Posterior cingulate gyrus (tissue), 11 donors: ENCODE results near the gene MMP19.
"Not testable (repeated sequence)": the region's sequence is repeated elsewhere in the genome, so short reads cannot be mapped to it uniquely, and the experiment has no call there.

ENCODE experiments used
- DNase-seq, 10 donors: peaks; one replicate each; pipeline versions ENCODE4 v3.0.0 to v3.0.0-alpha.2; 2020 to 2021; ENCODE audit warnings: mixed read lengths in 3 of 10
- intact Hi-C: fragments of 100-400 bp; cut with DNase I; formaldehyde crosslinking; loops from one replicate; pipeline ENCODE4 v1.15.1; 2023

Gene MMP19, protein sequence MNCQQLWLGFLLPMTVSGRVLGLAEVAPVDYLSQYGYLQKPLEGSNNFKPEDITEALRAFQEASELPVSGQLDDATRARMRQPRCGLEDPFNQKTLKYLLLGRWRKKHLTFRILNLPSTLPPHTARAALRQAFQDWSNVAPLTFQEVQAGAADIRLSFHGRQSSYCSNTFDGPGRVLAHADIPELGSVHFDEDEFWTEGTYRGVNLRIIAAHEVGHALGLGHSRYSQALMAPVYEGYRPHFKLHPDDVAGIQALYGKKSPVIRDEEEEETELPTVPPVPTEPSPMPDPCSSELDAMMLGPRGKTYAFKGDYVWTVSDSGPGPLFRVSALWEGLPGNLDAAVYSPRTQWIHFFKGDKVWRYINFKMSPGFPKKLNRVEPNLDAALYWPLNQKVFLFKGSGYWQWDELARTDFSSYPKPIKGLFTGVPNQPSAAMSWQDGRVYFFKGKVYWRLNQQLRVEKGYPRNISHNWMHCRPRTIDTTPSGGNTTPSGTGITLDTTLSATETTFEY

DNA sequence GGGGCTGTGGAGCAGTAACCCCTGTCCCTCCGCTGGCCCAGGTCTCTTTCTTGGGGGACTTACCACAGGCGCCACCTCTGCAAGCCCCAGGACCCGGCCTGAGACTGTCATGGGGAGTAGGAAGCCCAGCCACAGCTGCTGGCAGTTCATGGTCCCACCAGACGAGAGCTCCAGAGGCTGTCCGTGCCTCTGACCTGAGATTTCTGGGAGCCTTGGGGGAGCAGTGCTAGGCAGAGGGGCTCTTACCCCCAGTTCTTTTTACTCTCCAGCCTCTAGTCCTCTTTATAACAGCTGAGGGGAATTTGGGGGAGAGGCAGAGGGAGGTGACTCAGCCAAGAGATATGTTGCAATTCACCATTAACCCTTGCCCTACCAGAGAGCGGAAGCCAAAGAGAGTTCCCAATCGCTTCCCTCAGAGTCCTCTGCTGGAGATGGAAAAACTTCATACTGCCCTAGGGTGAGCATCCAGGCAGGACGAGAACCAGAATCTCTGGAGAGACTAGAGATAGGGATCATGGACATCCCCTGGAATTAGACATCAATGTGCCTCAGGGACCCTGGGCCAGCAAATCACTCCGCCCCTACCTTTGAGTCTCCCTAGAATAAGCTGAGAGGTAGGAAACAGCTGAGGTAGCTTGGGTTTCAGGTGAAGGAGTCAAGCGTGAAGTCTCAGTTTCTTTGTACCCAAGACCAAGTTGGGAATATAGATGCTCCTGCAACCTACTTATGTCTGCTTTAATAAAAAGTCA, at the start of gene MMP19:
TSS of gene MMP19 (minus strand) at position 256 of the 749 bp plus-strand sequence. CDS start at position 150, 106 bp downstream.
- intact Hi-C loops, result no loop called here
- no peak for DNase-seq

DNA sequence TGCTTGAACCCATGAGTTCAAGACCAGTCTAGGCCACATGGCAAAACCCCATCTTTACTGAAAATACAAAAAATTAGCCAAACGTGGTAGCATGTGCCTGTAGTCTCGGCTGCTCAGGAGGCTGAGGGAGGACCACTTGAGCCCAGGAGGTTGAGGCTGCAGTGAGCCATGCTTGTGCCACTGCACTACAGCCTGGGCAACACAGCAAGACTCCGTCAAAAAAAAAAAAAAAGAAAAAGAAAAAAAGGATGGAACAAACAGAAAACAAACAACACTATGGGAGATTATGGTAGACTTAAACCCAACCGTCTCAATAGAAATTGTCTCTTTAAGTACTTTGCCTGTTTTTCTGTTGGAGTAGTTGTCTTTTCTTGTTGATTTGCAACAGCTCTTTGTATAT, 48.6 kb upstream of the MMP19 start:
- intact Hi-C loops, result no loop called here
- DNase-seq, result no peak

DNA sequence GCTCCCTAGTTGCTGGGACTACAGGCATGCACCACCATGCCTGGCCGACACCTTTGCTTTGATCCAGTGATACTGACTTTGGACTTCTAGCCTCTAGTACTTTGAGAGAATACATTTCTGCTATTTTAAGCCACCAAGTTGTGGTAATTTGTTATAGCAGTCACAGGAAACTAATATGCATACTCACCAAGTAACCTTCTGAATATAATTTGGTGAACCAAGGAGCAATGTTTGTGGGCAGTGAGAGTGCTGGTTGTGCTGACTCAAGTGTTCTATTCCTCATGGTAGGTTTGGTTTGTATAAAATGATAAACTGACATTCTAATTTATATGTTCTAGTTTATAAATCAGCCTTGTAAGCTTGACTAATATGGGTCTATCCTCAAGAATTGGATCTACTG, 42.4 kb upstream of the MMP19 start:
- intact Hi-C loops, result no loop called here
- DNase-seq, result no peak

DNA sequence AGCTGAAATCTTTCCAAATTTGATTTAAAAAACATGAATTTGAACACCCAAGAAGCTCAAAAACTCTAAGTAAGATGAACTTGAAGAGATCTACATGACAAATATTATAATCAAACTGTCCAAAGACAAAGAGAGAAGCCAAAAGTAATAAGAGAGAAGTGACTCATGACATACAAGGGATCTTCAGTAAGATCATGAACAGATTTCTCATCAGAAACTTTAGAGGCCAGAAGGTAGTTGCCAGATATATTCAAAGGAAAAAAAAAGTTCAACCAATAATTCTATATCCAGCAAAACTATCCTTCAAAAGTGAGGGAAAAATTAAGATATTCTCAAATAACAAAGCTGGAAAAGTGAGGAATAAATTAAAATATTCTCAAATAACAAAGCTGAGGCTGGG, 35.1 kb upstream of the MMP19 start:
- DNase-seq, result no peak
- intact Hi-C loops, result no loop called here

DNA sequence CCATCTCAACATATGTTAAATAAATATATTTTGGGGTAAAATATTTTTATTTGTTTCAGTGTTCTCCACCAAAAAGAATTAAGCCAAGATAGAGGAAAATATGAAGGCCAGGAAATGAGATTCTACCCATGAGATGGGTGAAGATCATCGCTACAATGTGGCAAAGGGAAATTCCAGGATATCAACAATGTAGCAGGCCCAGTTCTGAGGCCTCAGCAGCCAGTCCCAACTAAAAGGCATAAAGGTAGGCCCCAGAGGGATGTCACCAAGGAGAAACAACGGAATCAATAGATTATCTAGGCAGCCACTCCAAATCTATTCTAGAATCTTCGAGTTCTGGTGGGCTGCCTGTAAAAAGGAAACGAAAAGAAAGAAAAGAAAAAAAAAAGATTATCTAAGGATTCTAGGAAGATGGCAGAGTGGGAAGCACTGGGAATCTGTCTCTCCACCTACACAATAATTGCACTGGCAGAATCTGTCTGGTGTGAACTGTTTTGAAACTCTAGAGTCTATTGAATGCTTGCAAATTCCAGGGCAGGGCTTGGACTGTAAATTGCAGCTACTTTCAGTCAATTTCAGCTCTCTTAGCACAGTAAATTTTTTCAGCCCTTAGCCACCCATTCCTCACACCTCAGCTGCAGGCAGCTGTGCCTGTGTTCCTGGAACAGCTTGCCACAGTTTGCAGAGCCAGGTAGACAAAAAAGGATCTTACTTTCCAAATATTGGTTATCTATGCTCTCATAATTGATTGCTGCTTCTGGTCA, 33.1 kb upstream of the MMP19 start:
- DNase-seq, result peak in 4 of 10 donors; percentile 8 to 87 (median 15)
- intact Hi-C loops, result no loop called here

DNA sequence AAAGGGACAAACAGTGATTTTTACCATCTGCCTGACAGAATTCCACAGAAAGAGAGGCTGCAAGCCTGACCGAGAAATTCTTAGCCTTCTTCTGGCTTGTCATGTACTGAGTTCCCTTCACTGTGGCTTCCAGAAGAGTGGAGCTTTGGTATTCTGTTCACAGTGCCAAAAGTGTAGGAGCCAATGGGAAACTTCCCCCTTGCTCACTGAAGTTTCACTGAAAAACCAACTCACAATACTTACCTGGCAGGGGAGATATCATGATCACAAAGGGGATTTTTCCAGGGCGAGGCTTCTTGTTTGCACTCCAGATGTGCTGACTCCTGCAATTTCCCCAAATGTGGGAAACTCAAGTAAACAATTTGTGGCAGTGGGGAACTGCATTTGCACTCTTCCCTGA, 31.7 kb upstream of the MMP19 start:
- intact Hi-C loops, result no loop called here
- DNase-seq, result no peak

DNA sequence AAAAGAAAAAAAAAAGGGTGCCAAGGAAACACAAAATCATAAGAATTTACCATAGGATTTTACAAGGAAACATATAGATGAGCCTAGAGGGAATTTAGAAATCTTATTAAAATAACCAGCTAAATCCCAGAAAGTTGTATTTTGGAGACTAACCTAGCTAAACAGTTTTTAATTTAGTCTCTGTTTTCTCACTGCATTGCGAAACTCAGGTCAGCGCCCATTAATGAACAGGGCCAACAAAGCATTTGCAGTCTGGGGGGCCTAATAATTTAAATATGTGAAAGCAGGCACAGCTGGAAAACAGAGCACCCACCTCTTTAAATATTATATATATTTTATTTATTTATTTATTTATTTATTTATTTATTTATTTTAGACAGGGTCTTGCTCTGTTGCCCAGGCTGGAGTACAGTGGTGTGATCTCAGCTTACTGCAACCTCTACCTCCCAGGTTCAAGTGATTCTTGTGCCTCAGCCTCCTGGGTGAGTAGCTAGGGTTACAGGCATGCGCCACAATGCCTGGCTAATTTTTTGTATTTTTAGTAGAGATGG, 23.8 kb upstream of the MMP19 start:
- DNase-seq, intact Hi-C loops: not testable (repeated sequence)

DNA sequence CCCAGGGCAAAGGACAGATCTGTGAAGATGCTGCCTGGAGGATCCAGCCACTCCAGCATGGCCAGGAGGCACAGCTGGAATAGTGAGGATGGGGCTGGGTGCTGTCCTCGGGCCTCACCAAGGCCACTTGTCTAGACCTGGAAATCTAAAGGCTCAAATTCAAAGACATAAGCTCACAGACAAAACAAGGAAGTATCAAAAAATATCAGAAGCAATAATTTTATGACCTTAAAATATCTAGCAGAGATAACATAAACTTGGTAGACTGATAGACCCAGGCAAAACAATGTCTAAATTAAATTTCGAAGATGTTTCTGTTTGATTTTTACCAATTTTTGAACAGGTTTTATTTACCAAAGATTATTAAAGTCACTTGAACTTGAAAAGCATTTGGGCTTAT, 22.6 kb upstream of the MMP19 start:
- intact Hi-C loops, result no loop called here
- no peak for DNase-seq

DNA sequence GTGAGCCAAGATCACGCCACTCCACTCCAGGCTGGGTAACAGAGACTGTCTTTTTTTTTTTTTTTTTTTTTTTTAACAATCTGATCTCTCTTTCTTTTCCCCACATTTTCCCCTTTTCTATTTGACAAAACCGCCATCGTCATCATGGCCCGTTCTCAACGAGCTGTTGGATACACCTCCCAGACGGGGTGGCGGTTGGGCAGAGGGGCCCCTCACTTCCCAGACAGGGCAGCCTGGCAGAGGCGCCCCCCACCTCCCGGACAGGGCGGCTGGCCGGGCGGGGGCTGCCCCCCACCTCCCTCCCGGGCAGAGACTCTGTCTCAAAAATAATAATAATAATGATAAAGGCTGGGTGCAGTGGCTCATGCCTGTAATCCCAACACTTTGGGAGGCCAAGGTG, 20.2 kb upstream of the MMP19 start:
- intact Hi-C loops, DNase-seq: not testable (repeated sequence)

DNA sequence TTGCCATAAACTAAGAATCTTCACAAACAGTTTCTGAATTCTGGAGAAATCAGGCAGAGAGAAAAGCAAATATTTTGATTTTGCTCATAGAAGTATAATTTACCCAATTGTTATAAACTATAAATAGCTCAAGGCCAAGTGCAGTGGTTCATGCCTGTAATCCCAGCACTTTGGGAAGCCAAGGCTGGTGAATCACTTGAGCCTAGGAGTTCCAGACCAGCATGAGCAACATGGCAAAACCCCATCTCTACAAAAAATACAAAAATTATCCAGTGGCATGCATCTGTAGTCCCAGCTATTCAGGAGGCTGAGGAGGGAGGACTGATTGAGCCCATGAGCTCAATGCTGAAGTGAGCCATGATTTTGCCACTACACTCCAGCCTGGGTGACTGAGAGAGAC, 19.6 kb upstream of the MMP19 start:
- intact Hi-C loops, result no loop called here
- no peak for DNase-seq

DNA sequence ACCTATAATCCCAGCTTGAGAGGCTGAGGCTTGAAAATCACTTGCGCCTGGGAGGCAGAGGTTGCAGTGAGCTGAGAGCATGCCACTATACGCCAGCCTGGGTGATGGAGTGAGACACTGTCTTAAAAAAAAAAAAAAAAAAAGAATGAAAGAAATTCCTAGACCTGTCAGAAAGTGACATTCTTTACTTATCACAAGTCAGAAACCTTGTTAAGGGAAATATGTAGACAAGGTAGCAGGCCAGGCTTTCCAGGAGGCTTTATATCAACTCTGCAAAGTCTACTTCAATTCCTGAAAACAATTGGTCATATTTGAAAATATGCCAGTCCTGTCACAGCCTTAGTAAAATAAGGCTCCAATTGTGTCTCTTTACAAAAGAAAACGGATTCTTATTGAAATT, 19.1 kb upstream of the MMP19 start:
- no peak for DNase-seq
- intact Hi-C loops, result no loop called here

DNA sequence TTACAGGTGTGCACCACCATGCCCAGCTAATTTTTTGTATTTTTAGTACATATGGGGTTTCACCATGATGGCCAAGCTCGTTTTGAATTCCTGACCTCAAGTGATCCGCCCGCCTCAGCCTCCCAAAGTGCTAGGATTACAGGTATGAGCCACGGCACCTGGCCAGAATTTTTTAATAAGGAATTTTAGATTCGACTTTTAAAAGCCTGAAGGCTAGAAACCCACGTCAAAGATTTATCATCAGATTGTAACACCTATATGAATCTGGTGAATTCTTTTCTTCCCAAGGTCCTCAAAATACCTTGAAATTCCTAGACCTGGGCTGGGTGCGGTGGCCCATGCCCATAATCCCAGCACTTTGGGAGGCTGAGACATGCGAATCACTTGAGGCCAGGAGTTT, 18.7 kb upstream of the MMP19 start:
- DNase-seq, result no peak
- intact Hi-C loops, result no loop called here

DNA sequence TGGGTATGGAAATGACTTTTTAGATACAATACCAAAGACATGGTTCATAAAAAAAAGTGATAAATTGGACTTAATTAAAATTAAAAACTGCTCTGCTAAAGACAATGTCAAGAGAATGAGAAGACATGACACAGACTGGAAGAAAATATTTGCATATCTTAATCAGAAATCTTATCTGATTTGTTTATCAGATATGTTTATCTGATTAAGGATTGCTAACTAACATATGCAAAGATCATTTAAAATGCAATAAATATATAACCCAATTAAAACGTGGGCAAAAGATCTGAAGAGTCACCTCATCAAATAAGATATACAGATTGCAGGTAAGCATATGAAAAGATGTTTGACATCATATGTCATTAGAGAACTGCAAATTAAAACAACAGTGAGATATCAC, 10.0 kb upstream of the MMP19 start:
- DNase-seq, result no peak
- intact Hi-C loops, result no loop called here

DNA sequence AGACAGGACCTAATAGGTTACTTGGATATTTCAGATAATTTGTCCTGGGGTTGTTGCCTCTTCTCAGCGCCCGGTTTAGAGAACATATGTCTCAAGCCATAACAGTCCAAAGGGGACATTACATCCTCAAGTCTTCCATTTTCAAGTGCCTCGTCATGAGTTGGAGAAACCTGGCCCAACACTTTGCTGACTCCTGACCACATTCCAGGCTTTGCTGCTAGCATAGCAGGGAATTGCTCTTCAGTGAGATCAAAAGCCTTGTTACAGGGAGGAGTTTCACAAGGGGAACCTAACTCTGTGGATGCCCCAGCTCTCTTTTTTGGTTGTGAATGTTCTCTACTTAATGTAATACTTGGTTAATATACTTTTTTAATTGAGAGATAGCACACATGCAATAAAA, 8.2 kb upstream of the MMP19 start:
- DNase-seq, result no peak
- intact Hi-C loops, result no loop called here

DNA sequence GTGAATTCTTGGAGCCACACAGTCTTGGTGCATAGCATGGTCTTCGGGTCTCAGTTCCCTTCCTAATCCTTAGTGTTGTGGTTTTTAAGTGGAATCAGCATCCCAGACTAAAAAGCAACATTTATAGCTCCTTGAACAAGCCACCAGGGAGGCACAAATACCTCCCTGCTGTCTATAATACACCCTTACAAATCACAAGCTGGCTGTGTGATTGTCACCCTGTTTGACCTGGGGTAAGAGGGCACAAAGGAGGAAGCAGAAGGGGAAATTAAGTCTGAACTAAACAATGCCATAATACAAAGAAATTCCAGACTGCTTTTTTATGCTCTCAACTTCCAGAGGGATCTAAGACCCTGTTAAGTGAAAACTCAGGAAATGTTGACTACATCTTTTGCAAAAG, 7.7 kb upstream of the MMP19 start:
- intact Hi-C loops, result no loop called here
- DNase-seq, result no peak

DNA sequence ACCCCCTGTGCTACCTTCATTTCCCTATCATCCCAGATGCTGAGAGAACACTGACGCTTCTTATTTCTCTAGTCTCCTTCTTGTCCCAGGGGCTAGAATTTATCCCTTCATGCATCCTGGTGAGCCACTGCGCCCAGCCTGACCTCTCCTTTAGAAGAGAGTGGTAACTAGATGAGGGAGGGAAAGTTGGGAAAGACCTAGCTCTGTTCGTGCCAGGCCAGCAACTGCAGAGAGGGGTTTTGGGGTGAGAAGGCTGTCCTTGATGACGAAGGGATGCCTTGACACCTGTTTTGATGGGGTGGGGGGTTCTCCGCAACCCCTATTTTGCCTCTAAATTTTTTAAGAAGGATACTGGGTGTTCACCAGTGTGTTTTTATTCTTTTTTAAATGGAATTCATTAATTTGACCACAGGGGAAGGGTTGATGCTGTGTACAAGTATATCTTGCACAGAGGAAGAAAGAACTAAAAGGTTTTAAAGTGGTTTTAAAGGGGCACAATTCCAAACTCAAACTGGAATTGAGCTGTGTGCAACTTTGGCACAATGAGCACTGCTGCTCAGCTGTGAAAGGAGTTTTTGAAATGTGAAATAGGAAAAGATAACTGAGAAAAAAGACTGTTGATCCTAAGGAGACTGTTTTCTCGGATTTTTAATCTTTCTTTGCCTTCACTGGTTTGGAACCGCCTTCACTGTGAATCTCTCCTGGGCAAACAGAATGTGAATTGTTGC, 7.0 kb upstream of the MMP19 start:
- intact Hi-C loops, result no loop called here
- no peak for DNase-seq

DNA sequence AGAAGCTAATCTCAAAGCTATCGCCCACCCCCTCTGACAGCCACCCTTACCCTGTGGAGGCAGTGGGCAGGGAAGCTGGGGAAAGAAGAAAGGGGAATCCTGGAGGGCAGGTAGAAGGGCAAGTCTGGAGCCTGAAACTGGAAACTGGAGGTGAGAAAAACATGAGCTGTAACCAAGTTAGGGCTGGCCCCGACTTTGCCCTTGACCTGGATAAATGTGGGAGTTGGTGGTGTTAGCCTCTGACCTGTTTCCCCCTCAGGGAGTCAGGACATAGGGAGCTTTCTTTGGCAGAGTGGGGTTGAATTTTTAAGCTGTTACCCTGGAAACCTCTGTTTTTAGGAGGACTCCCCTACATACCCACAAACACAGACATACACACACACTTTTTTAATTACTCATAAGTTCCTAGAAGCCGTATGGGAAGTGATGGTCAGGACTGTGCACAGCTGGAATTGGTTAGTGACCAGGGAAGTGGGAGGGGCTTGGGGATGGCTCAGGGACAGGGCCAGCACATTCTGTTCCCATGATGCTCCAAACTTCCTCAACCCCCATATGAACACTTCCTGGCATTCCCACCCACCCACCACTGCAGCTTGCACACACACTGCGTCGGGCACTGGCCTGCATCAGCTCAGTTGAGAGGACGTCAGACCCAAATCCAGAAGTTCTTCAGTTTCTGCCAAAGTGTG, 5.0 kb upstream of the MMP19 start:
- DNase-seq, result peak in 3 of 10 donors; percentile 9 to 49 (median 13)

DNA sequence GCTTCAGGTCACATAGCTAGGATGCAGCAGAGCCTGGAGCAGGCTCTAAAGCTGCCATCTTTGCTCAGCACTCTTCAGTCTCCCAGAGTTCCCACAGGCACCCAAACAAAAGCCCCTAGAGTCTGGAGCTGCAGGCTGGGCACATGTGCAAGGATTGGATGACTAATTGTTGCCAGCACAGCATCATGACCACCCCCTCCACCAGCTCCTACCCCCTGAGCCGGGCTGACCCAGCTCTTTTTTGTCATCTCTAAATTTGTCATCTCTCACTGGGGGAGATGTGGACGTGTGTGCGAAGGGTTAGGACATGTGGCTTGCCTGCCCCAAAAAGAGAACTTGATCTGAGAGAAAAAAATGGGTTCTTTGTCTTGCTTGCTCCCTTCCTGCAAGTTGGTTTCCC, 4.3 kb upstream of the MMP19 start:
- intact Hi-C loops, result no loop called here

More for the DNA sequence above, 5.0 kb upstream of the MMP19 start:
- intact Hi-C loops, result no loop called here

DNA sequence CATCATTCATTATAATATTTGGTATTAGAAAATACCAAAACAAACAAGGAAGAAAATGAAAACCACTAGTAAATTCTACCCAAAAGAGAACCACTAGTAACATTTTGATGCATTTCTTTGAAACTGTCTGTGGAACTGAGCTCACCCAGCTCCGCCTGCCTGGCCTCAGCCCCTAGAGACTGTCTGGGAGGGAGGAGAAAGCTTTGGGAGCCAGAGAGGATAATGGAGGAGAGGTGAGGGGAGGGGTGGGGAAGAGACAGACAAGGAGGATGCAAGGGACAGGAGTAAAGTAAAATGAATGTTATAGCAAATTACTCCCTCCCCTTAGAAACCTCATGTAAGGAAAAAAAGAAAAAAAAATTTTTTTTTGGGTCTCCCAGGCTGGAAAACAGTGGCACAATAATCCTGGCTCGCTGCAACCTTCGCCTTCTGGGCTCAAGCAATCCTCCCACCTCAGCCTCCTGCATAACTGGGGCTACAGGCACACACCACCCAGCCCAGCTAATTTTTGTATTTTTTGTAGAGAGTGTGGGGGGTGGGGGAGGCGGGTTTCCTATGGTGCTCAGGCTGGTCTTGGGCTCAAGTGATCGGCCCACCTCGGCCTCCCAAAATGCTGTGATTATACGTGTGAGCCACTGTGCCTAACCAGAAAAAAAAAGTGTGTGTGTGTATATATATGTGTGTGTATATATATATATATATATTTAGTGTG, 3.2 kb upstream of the MMP19 start:
- intact Hi-C loops, result no loop called here
- no peak for DNase-seq

More for the DNA sequence above, 4.3 kb upstream of the MMP19 start:
- DNase-seq, result no peak
